K562 (cell line): ENCODE results near the gene GFAP. TPM values are rescaled to one million over a fixed set of nuclear protein-coding genes. Genes with fewer than 3 reads are reported as not detected.

Source experiments
- EGR1 ChIP-seq: fragments of 450-650 bp; conservative IDR thresholded peaks from 2 replicates; pipeline ENCODE4 v1.6.1; 2017; ENCODE audit warnings: mild to moderate bottlenecking
- GTF2E2 ChIP-seq: fragments of 200-800 bp; sonication (Bioruptor generic); IDR thresholded peaks from 2 replicates; pipeline ENCODE4 v1.6.1; 2016; ENCODE audit warnings: missing genetic modification characterization, missing compliant biosample characterization
- HNRNPL ChIP-seq: fragments of 200-400 bp; formaldehyde crosslinking; IDR thresholded peaks from 2 replicates; pipeline ENCODE4 v1.6.1; 2017; ENCODE audit warnings: low read depth, mild to moderate bottlenecking, low read length
- HNRNPLL ChIP-seq: fragments of 200-400 bp; formaldehyde crosslinking; IDR thresholded peaks from 2 replicates; pipeline ENCODE4 v1.6.1; 2017; ENCODE audit warnings: low read length, low read depth, mild to moderate bottlenecking; ENCODE audit not compliant: poor library complexity, severe bottlenecking
- ILK ChIP-seq: fragments of 450-650 bp; IDR thresholded peaks from 2 replicates; pipeline ENCODE4 v1.6.1; 2016; ENCODE audit warnings: missing genetic modification characterization, low read depth, mild to moderate bottlenecking, missing compliant biosample characterization, moderate library complexity, borderline replicate concordance
- KDM1A ChIP-seq, 2 experiments: fragments of 450-650 bp; IDR thresholded peaks; 2 replicates each; pipeline ENCODE4 v1.6.1; 2016; ENCODE audit warnings: mild to moderate bottlenecking in 2 of 2
- KLF1 ChIP-seq: fragments of 450-650 bp; IDR thresholded peaks from 2 replicates; pipeline ENCODE4 v1.6.1; 2016; ENCODE audit warnings: missing genetic modification characterization, missing compliant biosample characterization
- PHF20 ChIP-seq: fragments of 450-650 bp; IDR thresholded peaks from 2 replicates; pipeline ENCODE4 v1.6.1; 2018; ENCODE audit not compliant: partially characterized antibody
- PML ChIP-seq: IDR thresholded peaks from 2 replicates; pipeline ENCODE4 v1.6.1; 2012; ENCODE audit warnings: low read length, inconsistent platforms
- POLR2A ChIP-seq: fragments of 450-650 bp; conservative IDR thresholded peaks from 2 replicates; pipeline ENCODE4 v1.6.1; 2016
- POLR2AphosphoS5 ChIP-seq: IDR thresholded peaks from 2 replicates; pipeline ENCODE4 v1.6.1; 2011; ENCODE audit warnings: mild to moderate bottlenecking, low read depth, low read length, moderate library complexity; ENCODE audit not compliant: control insufficient read depth, insufficient read depth
- PURB ChIP-seq: sonication (generic); formaldehyde crosslinking; IDR thresholded peaks from 2 replicates; pipeline ENCODE4 v1.9.0; 2021; ENCODE audit warnings: low read depth, mild to moderate bottlenecking, missing genetic modification reagents
- SREBF2 ChIP-seq: sonication (generic); formaldehyde crosslinking; IDR thresholded peaks from 2 replicates; pipeline ENCODE4 v1.4.0; 2020; ENCODE audit warnings: mild to moderate bottlenecking, missing genetic modification reagents
- STAT5A ChIP-seq: IDR thresholded peaks from 2 replicates; pipeline ENCODE4 v1.6.1; 2012; ENCODE audit warnings: low read length, inconsistent platforms, borderline replicate concordance
- TEAD4 ChIP-seq, 2 experiments: sonication (generic) in 1 of 2; formaldehyde crosslinking in 1 of 2; IDR thresholded peaks; 2 replicates each; pipeline versions ENCODE4 v1.6.1 to v1.8.0; 2012 to 2022; ENCODE audit warnings: borderline replicate concordance in 1 of 2, inconsistent platforms in 1 of 2, low read length in 1 of 2, mild to moderate bottlenecking in 1 of 2, missing genetic modification reagents in 1 of 2
- ZNF75A ChIP-seq: fragments of 450-650 bp; formaldehyde crosslinking; IDR thresholded peaks from 2 replicates; pipeline ENCODE4 v1.4.0; 2020; ENCODE audit warnings: mild to moderate bottlenecking
- ZZZ3 ChIP-seq: fragments of 450-650 bp; IDR thresholded peaks from 2 replicates; pipeline ENCODE4 v1.6.1; 2016; ENCODE audit warnings: antibody characterized with exemption, mild to moderate bottlenecking, moderate library complexity
- polyA plus RNA-seq, 8 experiments: library from polyadenylated mRNA; depleted of rRNA in 4 of 8; stranded (reverse) in 5 of 8; unstranded in 3 of 8; fragments of >200 nt; fragmentation: Nextera tagmentation in 2 of 8; fragmentation: Illumina TruSeq in 1 of 8; extraction: Ambion mirVana in 2 of 8; extraction: Trizol in 1 of 8; gene quantifications; 2 replicates each; pipeline versions ENCODE4 v1.2.1 to v1.2.3, GENCODE V29; 2011 to 2014; ENCODE audit warnings: inconsistent platforms in 1 of 8, missing spikeins in 1 of 8
- total RNA-seq, 7 experiments: library from RNA; depleted of rRNA in 6 of 7; stranded (reverse); fragments of >200 nt in 6 of 7; fragmentation: Illumina TruSeq in 2 of 7; extraction: Trizol in 2 of 7; gene quantifications; 2 replicates each; pipeline versions ENCODE4 v1.2.1 to v1.2.3, GENCODE V29; 2011 to 2021; ENCODE audit warnings: low replicate concordance in 1 of 7
- TF ChIP-seq, protein P1 (sequence below): fragments of 450-650 bp; formaldehyde crosslinking; IDR thresholded peaks from 2 replicates; pipeline ENCODE4 v1.4.0; 2020; ENCODE audit warnings: mild to moderate bottlenecking
- TF ChIP-seq, protein P2 (sequence below): sonication (generic); formaldehyde crosslinking; IDR thresholded peaks from 2 replicates; pipeline ENCODE4 v1.8.1; 2023; ENCODE audit warnings: mild to moderate bottlenecking, missing genetic modification reagents, moderate library complexity
- TF ChIP-seq, protein P3 (sequence below): fragments of 250-450 bp; sonication (Bioruptor Pico); IDR thresholded peaks from 2 replicates; pipeline ENCODE4 v1.8.0; 2022; ENCODE audit warnings: inconsistent platforms
- TF ChIP-seq, protein P4 (sequence below), 2 experiments: IDR thresholded peaks in 1 of 2; conservative IDR thresholded peaks in 1 of 2; 2 replicates each; pipeline ENCODE4 v1.6.1; 2016; ENCODE audit warnings: low read depth in 2 of 2, mild to moderate bottlenecking in 1 of 2, missing compliant biosample characterization in 1 of 2, missing genetic modification characterization in 1 of 2, moderate library complexity in 1 of 2

Gene GFAP
- total and polyA plus RNA-seq, 9 of the 15 experiments (the other 6 are each of a cell fraction or from before 2014, with no cell fraction given) = 0.07 to 1.4 (median 0.60) TPM; not detected in 1

DNA sequence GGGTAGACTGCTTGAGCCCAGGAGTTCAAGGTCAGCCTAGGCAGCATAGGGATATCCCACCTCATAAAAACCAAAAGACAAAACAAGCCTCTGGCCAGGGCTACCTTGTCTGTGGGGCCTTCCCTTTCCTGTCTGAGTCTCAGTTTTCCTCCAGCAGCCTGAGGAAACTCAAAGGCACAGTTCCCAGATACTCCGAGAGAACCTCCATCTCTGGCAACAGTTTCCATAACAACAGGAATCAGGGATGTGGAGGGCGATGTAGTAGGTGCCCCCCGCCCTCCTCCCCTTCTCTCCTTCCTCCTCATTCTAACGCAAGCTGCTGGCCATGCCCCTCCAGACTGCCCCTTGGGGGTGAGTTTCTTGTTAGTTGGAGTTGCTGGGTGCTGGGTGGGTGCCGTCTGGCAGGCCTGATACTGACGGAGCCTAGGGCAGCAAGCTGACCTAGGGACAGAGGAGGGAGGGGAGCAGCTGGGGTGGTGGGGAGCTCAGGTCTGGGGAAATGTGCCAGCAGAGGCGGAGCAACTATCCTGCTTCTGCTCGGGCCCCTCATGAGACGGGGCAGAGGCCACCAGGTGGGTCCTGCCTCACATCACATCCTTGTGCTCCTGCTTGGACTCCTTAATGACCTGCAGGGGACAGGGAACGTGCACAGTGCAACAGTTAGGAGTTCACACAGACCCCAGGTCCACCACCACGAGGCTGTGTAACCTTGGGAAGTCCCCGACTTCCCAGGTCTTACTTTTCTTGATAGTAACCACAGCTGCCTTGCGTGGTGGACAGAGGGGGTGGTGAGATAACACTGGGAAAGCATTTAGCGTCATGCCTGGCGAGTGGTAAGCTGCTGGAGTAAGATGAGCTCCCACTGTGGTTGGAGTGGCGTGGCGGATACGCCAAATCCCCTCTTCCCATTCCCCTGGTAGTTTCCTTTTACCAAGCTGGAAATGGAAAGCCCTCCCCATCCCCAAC is 8.3 kb downstream of the GFAP start (continued):
- TF ChIP-seq, protein P1, sequence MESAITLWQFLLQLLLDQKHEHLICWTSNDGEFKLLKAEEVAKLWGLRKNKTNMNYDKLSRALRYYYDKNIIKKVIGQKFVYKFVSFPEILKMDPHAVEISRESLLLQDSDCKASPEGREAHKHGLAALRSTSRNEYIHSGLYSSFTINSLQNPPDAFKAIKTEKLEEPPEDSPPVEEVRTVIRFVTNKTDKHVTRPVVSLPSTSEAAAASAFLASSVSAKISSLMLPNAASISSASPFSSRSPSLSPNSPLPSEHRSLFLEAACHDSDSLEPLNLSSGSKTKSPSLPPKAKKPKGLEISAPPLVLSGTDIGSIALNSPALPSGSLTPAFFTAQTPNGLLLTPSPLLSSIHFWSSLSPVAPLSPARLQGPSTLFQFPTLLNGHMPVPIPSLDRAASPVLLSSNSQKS = no peak
- TF ChIP-seq SREBF2 (CRISPR knock-in tag) = no peak
- TF ChIP-seq, protein P2, sequence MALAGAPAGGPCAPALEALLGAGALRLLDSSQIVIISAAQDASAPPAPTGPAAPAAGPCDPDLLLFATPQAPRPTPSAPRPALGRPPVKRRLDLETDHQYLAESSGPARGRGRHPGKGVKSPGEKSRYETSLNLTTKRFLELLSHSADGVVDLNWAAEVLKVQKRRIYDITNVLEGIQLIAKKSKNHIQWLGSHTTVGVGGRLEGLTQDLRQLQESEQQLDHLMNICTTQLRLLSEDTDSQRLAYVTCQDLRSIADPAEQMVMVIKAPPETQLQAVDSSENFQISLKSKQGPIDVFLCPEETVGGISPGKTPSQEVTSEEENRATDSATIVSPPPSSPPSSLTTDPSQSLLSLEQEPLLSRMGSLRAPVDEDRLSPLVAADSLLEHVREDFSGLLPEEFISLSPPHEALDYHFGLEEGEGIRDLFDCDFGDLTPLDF (CRISPR knock-in tag) = no peak
- no peak for TF ChIP-seq PML
- TF ChIP-seq, protein P3, sequence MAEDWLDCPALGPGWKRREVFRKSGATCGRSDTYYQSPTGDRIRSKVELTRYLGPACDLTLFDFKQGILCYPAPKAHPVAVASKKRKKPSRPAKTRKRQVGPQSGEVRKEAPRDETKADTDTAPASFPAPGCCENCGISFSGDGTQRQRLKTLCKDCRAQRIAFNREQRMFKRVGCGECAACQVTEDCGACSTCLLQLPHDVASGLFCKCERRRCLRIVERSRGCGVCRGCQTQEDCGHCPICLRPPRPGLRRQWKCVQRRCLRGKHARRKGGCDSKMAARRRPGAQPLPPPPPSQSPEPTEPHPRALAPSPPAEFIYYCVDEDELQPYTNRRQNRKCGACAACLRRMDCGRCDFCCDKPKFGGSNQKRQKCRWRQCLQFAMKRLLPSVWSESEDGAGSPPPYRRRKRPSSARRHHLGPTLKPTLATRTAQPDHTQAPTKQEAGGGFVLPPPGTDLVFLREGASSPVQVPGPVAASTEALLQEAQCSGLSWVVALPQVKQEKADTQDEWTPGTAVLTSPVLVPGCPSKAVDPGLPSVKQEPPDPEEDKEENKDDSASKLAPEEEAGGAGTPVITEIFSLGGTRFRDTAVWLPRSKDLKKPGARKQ (CRISPR knock-in tag) = no peak
- no peak for TF ChIP-seq PURB (CRISPR knock-in tag)
- TF ChIP-seq ZNF75A = no peak
- peak; percentile 77 for TF ChIP-seq TEAD4 (IDR thresholded peaks at IDR 0.05; ENCODE audit: low read length)
- TF ChIP-seq TEAD4 (CRISPR knock-in tag; IDR thresholded peaks at IDR 0.05; ENCODE audit: borderline replicate concordance) = no peak
- peak; percentile 29; the same call in 1 of the 2 replicates for TF ChIP-seq POLR2A
- no peak for TF ChIP-seq GTF2E2
- TF ChIP-seq STAT5A = no peak; the same call in 1 of the 2 replicates
- TF ChIP-seq ZZZ3 = no peak
- peak; percentile 65 for TF ChIP-seq EGR1
- no peak for TF ChIP-seq PHF20
- 0 out of 2 replicates have a peak, but pooled peaks have one; percentile 44 for TF ChIP-seq POLR2AphosphoS5
- no peak for TF ChIP-seq KDM1A (IDR thresholded peaks at IDR 0.05)
- no peak for TF ChIP-seq ILK (tag)
- TF ChIP-seq KLF1 = no peak
- no peak for TF ChIP-seq HNRNPL
- TF ChIP-seq, protein P4, sequence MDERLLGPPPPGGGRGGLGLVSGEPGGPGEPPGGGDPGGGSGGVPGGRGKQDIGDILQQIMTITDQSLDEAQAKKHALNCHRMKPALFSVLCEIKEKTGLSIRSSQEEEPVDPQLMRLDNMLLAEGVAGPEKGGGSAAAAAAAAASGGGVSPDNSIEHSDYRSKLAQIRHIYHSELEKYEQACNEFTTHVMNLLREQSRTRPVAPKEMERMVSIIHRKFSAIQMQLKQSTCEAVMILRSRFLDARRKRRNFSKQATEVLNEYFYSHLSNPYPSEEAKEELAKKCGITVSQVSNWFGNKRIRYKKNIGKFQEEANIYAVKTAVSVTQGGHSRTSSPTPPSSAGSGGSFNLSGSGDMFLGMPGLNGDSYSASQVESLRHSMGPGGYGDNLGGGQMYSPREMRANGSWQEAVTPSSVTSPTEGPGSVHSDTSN (CRISPR knock-in tag; IDR thresholded peaks at IDR 0.05; ENCODE audit: low read depth) = no peak
- TF ChIP-seq, protein P4 (tag; conservative IDR thresholded peaks at IDR 0.05; ENCODE audit: low read depth) = no peak
- peak; percentile 85 for TF ChIP-seq HNRNPLL
